ENCODE data around the gene C11orf91.

- TF ChIP-seq, protein P1, sequence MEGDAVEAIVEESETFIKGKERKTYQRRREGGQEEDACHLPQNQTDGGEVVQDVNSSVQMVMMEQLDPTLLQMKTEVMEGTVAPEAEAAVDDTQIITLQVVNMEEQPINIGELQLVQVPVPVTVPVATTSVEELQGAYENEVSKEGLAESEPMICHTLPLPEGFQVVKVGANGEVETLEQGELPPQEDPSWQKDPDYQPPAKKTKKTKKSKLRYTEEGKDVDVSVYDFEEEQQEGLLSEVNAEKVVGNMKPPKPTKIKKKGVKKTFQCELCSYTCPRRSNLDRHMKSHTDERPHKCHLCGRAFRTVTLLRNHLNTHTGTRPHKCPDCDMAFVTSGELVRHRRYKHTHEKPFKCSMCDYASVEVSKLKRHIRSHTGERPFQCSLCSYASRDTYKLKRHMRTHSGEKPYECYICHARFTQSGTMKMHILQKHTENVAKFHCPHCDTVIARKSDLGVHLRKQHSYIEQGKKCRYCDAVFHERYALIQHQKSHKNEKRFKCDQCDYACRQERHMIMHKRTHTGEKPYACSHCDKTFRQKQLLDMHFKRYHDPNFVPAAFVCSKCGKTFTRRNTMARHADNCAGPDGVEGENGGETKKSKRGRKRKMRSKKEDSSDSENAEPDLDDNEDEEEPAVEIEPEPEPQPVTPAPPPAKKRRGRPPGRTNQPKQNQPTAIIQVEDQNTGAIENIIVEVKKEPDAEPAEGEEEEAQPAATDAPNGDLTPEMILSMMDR (IDR thresholded peaks at IDR 0.05): no peak
- TF ChIP-seq POLR2A (IDR thresholded peaks at IDR 0.05): no peak
Observed at GRCh38 chr11:33659370-33660139, 41.1 kb downstream of the C11orf91 start.
